ENCODE measurements around the gene PSMD9.

- TF ChIP-seq YY1 (IDR thresholded peaks at IDR 0.05; ENCODE audit: insufficient read depth, insufficient read length): no peak
- no peak for TF ChIP-seq ZNF274 (IDR thresholded peaks at IDR 0.05; ENCODE audit: low read depth, low read length)
- no peak for TF ChIP-seq SUZ12 (IDR thresholded peaks at IDR 0.05; ENCODE audit: extremely low read depth, insufficient read depth, insufficient read length)
Measured at GRCh38 chr12:121903202-121903601, 14.6 kb downstream of the PSMD9 start.

Measured in NT2/D1 (cell line).